GM19328 (cell line): Measurements from ENCODE around the gene SS18L1.

Source experiments
- ATAC-seq: cut with Tn5 transposase; IDR thresholded peaks from one replicate; pipeline ENCODE4 v1.9.1; 2021; ENCODE audit warnings: mild to moderate bottlenecking, moderate library complexity; ENCODE audit not compliant: unreplicated experiment

Gene SS18L1

GRCh38 chr20:62168890-62169435 lies 25.4 kb downstream of the SS18L1 start:
- ATAC-seq, result no peak

DNA sequence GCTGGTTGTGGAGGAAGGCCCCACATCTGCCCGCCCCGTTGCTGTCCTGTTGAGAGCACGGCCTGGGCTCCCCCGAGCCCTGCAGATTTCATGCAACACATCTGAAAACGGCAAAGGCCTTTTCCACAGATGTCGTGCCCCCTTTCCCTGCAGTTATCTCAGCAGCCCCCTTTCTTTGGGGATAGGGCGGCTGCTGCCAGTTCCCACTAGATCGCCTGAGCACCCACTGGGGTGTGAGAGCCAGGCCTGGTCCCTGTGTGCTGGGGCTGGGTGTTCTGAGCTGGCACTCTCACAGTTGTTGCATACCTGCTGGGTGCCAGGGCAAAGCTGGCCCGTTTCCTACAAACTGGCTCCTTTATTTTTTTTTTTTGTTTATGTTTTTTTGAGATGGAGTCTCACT lies 27.0 kb downstream of the SS18L1 start:
- ATAC-seq, result no peak

- ATAC-seq, result no peak
These were observed 27.7 kb downstream of the SS18L1 start for GRCh38 chr20:62171245-62171644.

DNA sequence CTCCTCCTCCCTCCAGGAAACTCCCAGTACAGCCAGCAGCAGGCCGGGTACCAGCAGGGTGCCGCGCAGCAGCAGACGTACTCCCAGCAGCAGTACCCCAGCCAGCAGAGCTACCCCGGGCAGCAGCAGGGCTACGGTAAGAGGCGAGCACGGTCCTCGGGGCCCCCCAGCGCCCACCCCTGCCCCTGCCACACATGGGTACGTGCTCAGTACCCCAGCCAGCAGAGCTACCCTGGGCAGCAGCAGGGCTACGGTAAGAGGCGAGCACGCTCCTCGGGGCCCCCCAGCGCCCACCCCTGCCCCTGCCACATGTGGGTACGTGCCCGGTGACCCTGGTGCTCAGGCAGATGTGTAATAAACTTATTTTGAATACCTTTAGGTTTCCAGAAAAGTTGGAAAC lies 29.1 kb downstream of the SS18L1 start:
- ATAC-seq, result no peak

DNA sequence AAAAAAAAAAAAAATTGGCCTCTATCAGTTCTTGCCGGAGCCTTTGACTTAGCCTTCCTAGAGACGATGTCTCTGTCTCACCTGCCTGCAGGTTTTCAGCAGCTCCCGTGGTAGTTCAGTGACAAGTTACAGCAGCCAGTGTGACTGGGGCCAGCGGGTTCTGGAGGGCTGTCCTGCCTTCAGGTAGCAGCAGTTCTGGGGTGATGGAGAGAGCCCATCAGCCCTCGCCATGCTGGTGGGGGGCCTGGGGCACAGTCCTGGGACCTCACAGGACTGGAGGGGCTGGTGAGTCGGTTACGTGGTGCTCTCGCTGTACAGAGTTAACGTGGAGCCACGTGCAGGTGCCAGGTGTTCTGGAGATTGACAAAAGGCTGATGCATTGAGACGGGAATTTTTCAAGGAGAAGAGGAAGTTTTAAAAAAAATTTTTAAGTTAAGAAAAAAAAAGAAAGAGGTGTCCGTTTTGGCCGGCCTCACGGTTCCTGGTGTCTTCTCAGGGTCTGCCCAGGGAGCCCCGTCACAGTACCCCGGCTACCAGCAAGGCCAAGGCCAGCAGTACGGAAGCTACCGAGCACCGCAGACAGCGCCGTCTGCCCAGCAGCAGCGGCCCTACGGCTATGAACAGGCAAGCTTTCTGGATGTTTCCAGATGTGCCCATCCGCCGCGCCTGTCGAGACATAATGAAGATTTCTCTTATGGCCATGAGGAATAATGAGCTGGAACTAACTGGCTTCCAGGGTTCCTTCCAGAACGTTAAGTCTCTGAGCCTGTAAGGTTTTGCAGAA lies 30.6 kb downstream of the SS18L1 start:
- no peak for ATAC-seq

DNA sequence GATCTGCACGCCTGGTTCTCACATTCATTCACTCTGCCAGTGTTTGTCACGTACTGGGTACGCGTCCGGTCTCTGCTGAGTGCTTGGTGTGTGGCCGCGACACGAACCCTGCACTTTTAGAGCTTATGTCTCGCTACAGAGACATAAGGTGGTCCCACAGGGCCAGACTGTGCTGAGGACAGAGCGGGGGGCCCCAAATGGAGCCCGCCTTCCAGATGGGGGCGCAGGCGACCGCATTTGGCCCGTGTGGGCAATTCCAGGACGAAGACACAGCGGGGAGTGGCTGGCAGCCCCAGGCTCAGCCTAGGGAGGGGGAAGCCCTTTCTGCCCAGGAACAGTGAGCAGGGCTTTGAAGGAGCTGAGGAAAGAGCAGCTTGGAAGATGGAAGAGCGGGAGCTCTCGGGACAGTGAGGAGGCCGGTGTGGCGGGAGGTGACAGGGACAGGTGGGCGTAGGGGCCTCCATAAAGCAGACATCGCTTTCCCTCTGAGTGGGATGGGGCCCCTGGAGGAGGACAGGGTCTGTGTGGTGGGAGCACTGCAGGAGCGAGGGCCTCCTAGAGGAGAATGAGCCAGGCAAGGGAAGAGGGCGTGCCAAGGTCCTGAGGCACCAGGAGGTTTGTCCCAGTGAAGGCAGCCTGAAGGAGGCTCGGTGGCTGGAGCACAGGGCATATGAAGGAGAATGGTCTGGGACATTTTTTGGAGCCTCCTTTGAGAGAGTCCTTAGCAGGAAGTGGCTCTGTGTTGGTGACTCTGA lies 31.5 kb downstream of the SS18L1 start:
- ATAC-seq, result no peak

DNA sequence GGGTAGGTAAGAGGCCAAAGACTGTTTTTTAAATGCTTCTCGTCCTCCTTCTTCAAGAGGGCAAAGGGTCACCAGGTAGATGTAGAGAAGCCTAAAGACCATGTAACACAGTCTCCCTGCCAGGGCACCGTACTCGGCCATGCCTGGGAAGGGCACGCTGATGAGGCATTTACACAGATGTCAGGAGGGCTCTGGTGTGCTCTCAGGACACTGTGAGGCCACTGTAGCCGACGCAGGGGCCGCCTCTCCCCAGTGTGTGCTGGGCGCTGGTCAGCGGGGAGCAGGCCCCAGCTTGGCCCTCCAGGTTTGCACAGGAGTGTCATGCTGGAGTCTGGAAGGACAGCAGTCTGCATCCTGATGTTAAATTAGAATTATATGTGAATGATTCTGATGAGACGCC lies 32.1 kb downstream of the SS18L1 start:
- no peak for ATAC-seq

GRCh38 chr20:62176866-62177265 lies 33.3 kb downstream of the SS18L1 start:
- ATAC-seq, result no peak

DNA sequence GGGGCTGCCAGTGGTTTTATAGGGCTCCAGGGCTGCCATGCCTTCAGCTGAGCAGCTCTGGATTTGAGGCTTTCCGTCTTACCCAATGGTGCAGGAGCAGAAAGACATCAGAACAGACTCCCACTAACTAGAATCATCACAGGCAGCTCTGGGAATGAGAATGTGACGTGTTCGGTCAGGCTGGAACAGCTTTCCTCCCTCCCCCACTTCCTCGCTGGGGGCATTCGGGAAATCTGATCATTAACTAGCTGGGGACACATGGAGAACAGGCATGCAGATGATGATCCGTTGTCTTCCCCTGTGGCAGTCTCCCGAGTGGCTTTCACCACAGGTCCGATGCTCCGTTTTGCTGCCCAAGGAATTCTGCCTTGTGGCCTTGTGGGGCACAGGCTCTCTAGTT lies 33.7 kb downstream of the SS18L1 start:
- ATAC-seq, result no peak

DNA sequence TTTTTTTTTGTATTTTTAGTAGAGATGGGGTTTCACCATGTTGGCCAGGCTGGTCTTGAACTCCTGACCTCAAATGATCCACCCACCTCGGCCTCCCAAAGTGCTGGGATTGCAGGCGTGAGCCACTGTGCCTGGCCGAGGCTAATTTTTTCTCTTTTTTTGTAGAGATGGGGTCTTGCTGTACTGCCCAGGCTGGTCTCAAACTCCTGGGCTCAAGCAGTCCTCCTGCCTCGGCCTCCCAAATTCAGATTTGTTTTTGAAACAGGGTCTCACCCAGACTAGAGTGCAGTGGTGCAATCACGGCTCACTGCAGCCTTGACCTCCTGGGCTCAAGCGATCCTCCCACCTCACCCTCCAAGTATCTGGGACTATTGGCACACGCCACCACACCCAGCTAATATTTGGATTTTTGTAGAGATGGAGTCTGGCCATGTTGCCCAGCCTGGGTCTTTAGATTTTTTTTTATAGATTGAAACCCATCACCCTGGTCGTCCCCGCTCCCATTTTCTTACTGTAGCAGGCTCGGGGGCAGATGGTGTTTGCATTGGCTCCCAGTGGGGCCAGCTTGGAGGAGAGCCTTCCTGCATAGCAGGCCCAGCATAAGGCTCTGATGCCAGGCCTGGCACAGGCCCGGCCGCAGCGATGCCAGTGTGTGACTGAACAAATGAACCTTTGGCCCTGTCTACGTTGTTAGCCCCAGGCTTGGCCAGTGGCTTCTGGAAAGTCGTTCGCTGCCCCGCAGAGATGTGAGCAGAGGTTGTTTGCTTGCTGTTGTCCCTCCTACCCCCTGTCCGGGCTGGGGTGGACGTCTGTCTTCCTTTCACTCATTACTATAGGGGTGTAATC lies 35.0 kb downstream of the SS18L1 start:
- ATAC-seq, result no peak

GRCh38 chr20:62179162-62179504 lies 35.6 kb downstream of the SS18L1 start:
- ATAC-seq, result no peak

GRCh38 chr20:62181808-62182207 lies 38.2 kb downstream of the SS18L1 start:
- no peak for ATAC-seq

DNA sequence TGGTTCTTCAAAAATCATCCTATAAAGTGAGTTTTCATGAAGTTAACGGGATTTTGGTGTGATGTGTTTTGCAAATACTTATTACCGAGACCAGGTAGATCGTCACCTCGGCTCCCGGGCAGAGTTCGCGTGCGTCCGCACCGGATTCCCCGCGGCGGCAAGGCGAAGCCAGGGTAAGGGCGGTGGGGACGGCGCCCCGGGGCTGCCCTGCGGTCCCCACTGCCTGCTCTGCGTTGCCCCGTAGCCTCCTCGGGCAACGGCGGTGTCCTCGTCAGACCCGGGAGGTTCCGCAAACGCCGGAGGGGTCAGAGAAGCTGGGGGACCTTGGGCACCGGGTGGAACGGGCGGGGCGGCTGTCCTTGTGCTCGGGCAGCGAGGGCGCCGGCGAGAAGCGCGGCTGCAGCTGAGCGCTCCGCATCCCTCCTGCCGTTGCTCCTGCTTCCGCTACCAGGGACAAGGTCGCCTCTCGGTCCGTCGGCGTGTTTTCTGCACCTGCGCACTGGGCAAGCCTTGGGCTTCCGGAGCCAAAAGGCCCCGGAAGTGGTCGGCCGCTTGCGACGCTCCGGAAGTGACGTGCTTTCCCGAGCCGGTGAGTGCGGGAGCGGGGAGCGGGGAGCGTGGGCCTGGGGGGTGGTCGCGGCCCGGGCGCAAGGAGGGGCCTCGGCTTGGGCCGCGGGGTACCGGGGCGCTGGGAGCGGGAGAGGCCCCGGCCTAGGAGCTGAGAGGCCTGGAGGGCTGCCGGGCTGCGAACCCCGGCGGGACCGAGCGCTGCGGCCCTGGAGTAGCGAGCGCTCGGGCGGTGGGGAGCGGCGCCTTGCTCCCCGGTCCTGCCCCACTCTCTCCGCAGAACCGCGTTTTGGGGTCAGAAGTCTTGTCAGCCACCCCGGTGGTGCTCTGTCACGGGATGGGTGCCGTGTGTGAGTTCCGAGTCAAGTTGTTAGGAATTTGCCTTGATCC lies 39.2 kb downstream of the SS18L1 start, which contains the start of gene MTG2:
TSS of gene MTG2 (plus strand) at position 560 of the 957 bp plus-strand sequence. CDS start 10,393 bp downstream, outside the sequence.
- ATAC-seq, result peak; percentile 92

DNA sequence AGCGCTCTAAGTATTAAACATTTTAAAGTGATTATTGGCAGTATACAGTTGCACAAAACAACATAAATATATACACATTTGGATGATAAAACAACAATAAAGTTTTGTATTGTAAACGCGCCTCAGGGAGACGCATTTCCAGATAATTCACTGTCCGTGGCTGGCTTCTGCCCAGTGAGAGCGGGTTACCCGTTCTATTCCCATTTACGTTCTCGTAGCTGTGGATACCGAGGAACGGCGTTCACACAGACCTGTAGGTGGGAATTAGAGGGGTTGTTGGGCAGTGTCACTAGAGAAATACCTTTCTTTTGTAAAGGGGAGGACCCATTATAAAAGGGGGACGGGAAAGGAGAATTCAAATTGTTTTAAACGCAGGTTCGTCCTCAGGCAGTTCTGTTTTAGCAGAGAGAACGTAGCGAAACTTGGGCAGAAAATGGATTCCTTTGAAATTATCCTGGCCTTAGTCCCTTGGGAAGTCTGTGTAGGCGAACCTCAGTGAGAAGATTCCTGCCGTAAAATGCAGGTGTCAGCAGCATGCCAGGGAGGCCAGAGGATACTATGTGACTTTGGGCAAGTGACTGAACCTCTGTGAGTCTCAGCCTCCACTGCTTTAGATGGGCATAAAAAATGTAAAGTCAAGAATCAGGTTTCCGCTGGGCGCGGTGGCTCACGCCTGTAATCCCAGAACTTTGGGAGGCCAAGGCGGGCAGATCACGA lies 40.0 kb downstream of the SS18L1 start:
- ATAC-seq, result no peak

- no peak for ATAC-seq
These were observed 42.5 kb downstream of the SS18L1 start for GRCh38 chr20:62186096-62186426.

GRCh38 chr20:62186887-62187866 lies 43.6 kb downstream of the SS18L1 start:
- ATAC-seq, result no peak

GRCh38 chr20:62190639-62191411 lies 47.3 kb downstream of the SS18L1 start:
- ATAC-seq, result no peak
